Renal cortical epithelial cell (primary cell): ENCODE data around the gene SLC66A2. TPM values are rescaled to one million over a fixed set of nuclear protein-coding genes. Genes with fewer than 3 reads are reported as not detected.
"Not testable (repeated sequence)": the region's sequence is repeated elsewhere in the genome, so short reads cannot be mapped to it uniquely, and the experiment has no call there.

Source experiments
- DNase-seq: peaks from one replicate; pipeline ENCODE4 v3.0.0-alpha.2; 2011; ENCODE audit warnings: low read depth
- total RNA-seq: library from RNA; depleted of rRNA; stranded (reverse); fragments of >200 nt; gene quantifications from 2 replicates; pipeline ENCODE4 v1.2.3, GENCODE V29; 2014

The SLC66A2 gene
- 44.7 and 53.7 TPM in 2 replicates for total RNA-seq

GRCh38 chr18:79951545-79952455 is at the start of gene SLC66A2:
TSS of gene SLC66A2 (minus strand) at chr18:79951653. CDS start at chr18:79950926, 727 bp downstream.
- peak; percentile 30 for DNase-seq

GRCh38 chr18:80000877-80001276 is 49.4 kb upstream of the SLC66A2 start:
- no peak for DNase-seq

DNA sequence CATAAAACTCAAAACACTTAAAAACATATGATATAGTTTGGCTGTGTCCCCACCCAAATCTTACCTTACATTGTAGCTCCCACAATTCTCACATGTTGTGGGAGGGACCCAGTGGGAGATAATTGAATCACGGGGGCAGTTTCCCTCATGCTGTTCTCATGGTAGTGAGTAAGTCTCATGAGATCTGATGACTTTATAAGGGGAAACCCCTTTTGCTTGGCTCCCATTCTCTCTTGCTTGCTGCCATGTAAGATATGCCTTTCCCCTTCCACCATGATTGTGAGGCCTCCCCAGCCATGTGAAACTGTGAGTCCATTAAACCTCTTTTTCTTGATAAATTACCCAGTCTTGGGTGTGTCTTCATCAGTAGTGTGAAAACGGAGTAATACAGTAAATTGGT is 48.2 kb upstream of the SLC66A2 start:
- DNase-seq = not testable (repeated sequence)

- no peak for DNase-seq
Measured at GRCh38 chr18:79991494-79991893, 40.0 kb upstream of the SLC66A2 start.

DNA sequence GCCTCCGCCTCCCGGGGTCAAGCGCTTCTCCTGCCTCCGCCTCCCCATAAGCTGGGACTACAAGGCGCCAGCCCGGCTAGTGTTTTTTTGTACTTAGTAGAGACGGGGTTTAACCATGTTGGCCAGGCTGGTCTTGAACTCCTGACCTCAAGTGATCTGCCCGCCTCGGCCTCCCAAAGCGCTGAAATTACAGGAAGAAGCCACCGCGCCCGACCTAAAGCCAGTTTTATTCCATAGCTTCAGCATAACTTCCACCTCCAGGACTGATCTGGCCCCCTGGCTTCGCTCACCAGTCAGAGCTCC is 37.7 kb upstream of the SLC66A2 start:
- DNase-seq = no peak

DNA sequence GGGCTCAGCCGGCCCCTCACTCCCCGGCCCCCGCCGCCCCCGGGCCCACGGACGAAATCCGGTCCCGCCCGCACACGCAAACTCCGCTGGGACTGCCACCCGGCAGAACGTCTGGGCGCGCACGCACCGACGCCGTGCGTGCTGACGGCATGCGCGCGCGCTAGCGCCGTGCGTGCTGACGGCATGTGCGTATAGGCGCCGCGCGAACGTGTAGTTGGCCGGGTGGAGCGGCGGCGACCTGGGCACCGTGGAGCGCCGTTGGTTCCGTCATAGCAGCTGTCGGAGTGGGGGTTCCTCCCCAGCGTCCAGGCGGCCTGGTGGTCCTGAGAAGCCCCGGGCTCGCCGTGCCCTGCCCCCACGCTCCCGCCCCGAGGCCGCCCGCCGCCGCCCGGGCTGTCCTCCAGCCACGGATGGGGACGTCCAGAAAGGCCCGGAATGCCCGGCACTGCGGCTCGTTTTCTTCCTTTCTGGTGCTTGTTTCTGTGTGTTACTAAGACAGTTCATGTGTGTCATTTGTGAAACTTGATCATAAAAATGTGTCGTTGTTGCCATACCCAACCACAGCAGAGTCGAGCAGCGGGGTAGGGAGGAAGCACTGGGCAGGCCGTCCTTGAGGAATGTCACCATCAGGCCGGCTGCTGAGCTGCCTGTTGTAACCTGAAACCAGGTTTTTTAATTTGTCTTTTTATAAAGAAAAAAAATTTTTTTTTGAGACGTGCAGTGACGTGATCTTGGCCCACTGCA is 37.2 kb upstream of the SLC66A2 start, which contains the start of gene TXNL4A:
TSS of gene TXNL4A (minus strand) at position 113 of the 744 bp plus-strand sequence. CDS start 171 bp downstream, outside the sequence.
- peak; percentile 61 for DNase-seq

DNA sequence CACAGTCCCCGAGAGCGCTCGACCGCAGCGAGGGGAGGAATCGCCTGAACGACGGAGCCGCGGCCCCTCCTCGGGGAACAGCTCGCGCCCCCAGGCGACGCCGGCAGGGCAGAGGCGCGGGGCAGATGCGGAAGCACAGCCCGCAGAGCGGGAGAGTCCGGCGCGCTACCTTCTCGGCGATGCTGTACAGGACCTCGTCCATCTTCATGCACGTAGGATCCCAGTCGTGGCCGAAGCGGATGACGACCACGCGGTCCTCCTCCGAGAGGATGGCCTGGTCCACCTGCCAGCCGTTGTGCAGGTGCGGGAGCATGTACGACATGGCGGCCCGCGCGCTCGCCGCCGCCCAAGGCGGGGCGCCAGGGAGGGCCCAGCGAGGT is 36.6 kb upstream of the SLC66A2 start:
- peak; percentile 10 for DNase-seq

GRCh38 chr18:79987566-79987965 is 36.1 kb upstream of the SLC66A2 start:
- DNase-seq = peak; percentile 37

- no peak for DNase-seq
Measured at GRCh38 chr18:79986726-79987125, 35.3 kb upstream of the SLC66A2 start.

GRCh38 chr18:79985172-79985571 is 33.7 kb upstream of the SLC66A2 start:
- DNase-seq = no peak

GRCh38 chr18:79983793-79984192 is 32.3 kb upstream of the SLC66A2 start:
- DNase-seq = no peak

GRCh38 chr18:79983253-79983652 is 31.8 kb upstream of the SLC66A2 start:
- DNase-seq = peak; percentile 44

GRCh38 chr18:79982736-79983135 is 31.3 kb upstream of the SLC66A2 start:
- DNase-seq = no peak

DNA sequence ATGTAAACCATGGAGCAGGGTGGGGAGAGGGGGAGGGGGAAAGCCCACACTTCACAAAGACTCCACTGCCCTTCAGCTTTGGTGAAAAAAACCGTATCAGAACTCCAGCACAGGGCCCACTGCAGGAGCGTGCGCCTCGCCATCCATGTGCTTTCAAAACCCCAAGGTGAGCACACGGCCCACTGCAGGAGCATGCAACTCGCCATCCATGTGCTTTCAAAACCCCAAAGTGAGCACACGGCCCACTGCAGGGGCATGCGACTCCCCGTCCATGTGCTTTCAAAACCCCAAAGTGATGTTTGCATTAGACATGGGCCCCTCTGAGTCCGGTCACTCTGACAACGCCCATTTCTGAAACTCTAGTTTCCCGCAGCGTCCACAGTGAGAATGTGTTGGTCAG is 29.1 kb upstream of the SLC66A2 start:
- DNase-seq = no peak

- no peak for DNase-seq
Measured at GRCh38 chr18:79979843-79980242, 28.4 kb upstream of the SLC66A2 start.

DNA sequence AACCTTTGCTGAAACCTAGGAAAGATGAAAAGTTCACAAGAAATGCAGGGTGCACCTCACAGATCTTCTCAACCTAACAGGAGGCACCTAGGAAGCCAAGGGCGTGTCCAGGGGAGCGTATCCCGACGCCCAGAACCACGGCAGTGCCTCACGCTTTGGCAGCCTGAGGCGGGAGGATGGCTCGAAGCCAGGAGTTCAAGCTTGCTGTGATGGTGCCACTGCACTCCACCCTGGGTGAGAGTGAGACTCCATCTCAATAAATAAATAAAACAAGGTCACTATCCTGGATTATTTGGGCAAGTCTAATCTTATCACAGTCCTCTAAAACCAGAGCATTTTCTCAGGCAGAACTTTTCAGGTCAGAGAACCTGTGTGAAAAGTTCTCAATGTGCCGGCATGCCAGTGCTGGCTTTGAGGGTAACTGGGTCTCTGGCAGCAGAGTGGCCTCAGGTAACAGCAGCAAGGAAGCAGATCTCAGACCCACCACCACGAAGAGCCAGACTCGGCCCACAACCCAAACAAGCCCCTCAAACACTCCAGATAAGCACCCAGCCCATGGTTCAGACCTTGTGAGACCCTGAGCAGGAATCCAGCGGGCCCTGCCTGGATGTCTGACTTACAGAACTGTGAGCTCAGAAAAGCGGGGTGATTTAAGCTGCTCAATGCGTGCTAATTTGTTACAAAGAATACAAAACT is 24.7 kb upstream of the SLC66A2 start:
- no peak for DNase-seq

- DNase-seq = no peak
Measured at GRCh38 chr18:79975043-79975442, 23.6 kb upstream of the SLC66A2 start.

GRCh38 chr18:79974025-79974654 is 22.7 kb upstream of the SLC66A2 start:
- DNase-seq = no peak

DNA sequence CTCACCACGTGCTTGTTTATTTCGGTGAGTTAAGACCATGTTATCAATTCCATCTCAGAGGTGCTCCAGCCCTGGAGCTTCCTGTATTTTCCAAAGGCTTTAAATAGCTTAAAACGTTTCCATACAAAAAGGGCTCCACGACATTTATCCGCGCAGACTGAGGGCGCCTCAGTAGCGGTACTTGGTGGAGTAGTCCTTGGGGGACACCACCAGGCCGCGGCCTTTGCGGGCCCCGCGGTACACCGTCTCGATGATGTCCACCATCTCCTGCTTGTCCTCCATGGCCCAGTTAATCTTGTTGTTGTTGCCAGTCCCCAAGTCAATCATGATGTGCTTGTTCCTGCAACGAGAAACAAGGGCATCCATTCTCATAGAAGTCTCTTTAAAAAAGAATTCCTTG is 22.1 kb upstream of the SLC66A2 start:
- no peak for DNase-seq

DNA sequence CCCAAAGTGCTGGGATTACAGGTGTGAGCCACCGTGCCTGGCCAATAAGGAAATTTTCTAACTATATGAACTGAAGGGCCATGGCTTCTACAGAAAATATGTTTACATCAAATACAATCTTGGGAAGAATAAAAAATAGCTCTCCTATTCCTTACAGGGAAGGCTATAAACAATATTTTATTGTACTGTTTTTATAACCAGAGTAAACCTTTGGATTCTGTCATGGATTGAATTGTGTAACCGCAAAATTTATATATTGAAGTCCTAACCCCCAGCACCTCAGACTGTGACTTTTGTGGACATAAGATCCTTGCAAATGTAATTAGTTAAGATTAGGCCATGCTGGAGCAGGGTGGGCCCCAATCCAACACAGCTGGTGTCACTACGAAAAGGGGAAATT is 21.3 kb upstream of the SLC66A2 start:
- no peak for DNase-seq

DNA sequence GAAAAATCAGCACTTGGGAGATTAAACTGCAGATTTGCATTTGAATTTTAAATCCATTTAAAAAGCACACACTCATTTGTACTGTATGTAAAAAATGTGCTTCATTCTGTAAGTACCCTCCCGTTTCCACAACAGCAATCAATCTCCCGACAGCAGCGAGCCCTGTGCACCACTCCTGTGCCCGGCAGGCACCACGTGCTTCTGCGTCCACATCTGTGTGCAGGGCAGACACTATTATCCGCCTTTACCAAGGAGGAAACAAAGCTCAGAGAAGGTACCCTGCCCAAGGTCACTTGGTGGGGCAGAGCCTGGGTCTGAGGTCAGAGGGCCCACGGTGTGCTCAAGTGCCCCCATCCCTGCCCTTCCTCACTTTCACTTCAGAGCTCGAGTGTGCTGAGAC is 20.5 kb upstream of the SLC66A2 start:
- DNase-seq = no peak
